HFFc6 (cell line): ENCODE results near the gene GOLIM4. TPM values are rescaled to one million over a fixed set of nuclear protein-coding genes. Genes with fewer than 3 reads are reported as not detected.

Source experiments
- DNase-seq: peaks from one replicate; pipeline ENCODE4 v3.0.0-alpha.2; 2018
- H3K27ac Mint-ChIP-seq: 2 replicates; pipeline ENCODE4 v1.8.0; 2020; ENCODE audit warnings: mild to moderate bottlenecking, mixed read lengths
- H3K27me3 Mint-ChIP-seq: 2 replicates; pipeline ENCODE4 v1.8.0; 2021; ENCODE audit warnings: mild to moderate bottlenecking, moderate library complexity, mixed read lengths; ENCODE audit not compliant: insufficient read depth
- H3K36me3 Mint-ChIP-seq: 2 replicates; pipeline ENCODE4 v1.8.0; 2021; ENCODE audit warnings: low read depth, mixed read lengths
- H3K4me1 Mint-ChIP-seq: 2 replicates; pipeline ENCODE4 v1.8.0; 2020; ENCODE audit warnings: low read depth, mixed read lengths
- H3K4me3 Mint-ChIP-seq: 2 replicates; pipeline ENCODE4 v1.8.0; 2020; ENCODE audit warnings: mild to moderate bottlenecking, moderate library complexity, mixed read lengths
- H3K9me3 Mint-ChIP-seq: 2 replicates; pipeline ENCODE4 v1.8.0; 2020; ENCODE audit warnings: mild to moderate bottlenecking, mixed read lengths
- CTCF ChIP-seq: fragments of 200-600 bp; sonication (generic); IDR thresholded peaks from 2 replicates; pipeline ENCODE4 v1.5.0; 2021; ENCODE audit warnings: antibody characterized with exemption, mild to moderate bottlenecking
- total RNA-seq, 6 experiments: library from RNA; stranded (reverse); fragmentation: NEBNext Ultra II Directional; extraction: Animal tissue kit (Norgen Biotek cat#: 25700); gene quantifications; 2 replicates in 1 of 6; 3 replicates in 5 of 6; pipeline ENCODE4 v1.2.3, GENCODE V29; 2021

Gene GOLIM4
- total RNA-seq, 6 experiments from 2014 or later: 99.8 to 141 (median 130) TPM

GRCh38 chr3:167992381-167992780 lies 103.3 kb downstream of the GOLIM4 start:
- H3K27ac Mint-ChIP-seq: no peak overlapping the region
- no peak for TF ChIP-seq CTCF
- no peak for DNase-seq
- no peaks in the 10 kb centered on the region for H3K36me3 Mint-ChIP-seq
- H3K27me3 Mint-ChIP-seq: no peaks in the 10 kb centered on the region; the same call in none of the 2 replicates
- H3K4me3 Mint-ChIP-seq: no peak overlapping the region
- no peaks in the 10 kb centered on the region for H3K9me3 Mint-ChIP-seq
- no peaks in the 10 kb centered on the region for H3K4me1 Mint-ChIP-seq

- H3K9me3 Mint-ChIP-seq: no peaks in the 10 kb centered on the region
- no peaks in the 10 kb centered on the region for H3K36me3 Mint-ChIP-seq
- no peaks in the 10 kb centered on the region; the same call in none of the 2 replicates for H3K27me3 Mint-ChIP-seq
- TF ChIP-seq CTCF: no peak
- H3K4me1 Mint-ChIP-seq: no peaks in the 10 kb centered on the region
- H3K4me3 Mint-ChIP-seq: no peak overlapping the region
- no peak for DNase-seq
- no peak overlapping the region for H3K27ac Mint-ChIP-seq
Observed at GRCh38 chr3:167991213-167991612, 104.5 kb downstream of the GOLIM4 start.

GRCh38 chr3:167989999-167990398 lies 105.7 kb downstream of the GOLIM4 start:
- no peaks in the 10 kb centered on the region for H3K36me3 Mint-ChIP-seq

GRCh38 chr3:167989066-167989465 lies 106.7 kb downstream of the GOLIM4 start:
- H3K36me3 Mint-ChIP-seq: no peaks in the 10 kb centered on the region
- H3K27me3 Mint-ChIP-seq: no peaks in the 10 kb centered on the region; the same call in none of the 2 replicates
- H3K4me1 Mint-ChIP-seq: no peaks in the 10 kb centered on the region
- TF ChIP-seq CTCF: no peak
- H3K27ac Mint-ChIP-seq: no peak overlapping the region
- no peaks in the 10 kb centered on the region for H3K9me3 Mint-ChIP-seq
- no peak for DNase-seq
- no peak overlapping the region for H3K4me3 Mint-ChIP-seq

More at GRCh38 chr3:167989999-167990398, 105.7 kb downstream of the GOLIM4 start:
- no peak for DNase-seq
- no peaks in the 10 kb centered on the region for H3K9me3 Mint-ChIP-seq
- H3K27ac Mint-ChIP-seq: no peak overlapping the region
- no peak for TF ChIP-seq CTCF
- H3K4me1 Mint-ChIP-seq: no peaks in the 10 kb centered on the region
- H3K27me3 Mint-ChIP-seq: no peaks in the 10 kb centered on the region; the same call in none of the 2 replicates
- no peak overlapping the region for H3K4me3 Mint-ChIP-seq

GRCh38 chr3:167983583-167983982 lies 112.1 kb downstream of the GOLIM4 start:
- Mint-ChIP-seq H3K36me3 (no peaks in the 10 kb centered on the region), H3K4me1 (no peaks in the 10 kb centered on the region), H3K27ac (no peak overlapping the region), H3K9me3 (no peaks in the 10 kb centered on the region), H3K4me3 (no peak overlapping the region), H3K27me3 (peaks cover 4% of the 10 kb centered on the region)
- no peak for TF ChIP-seq CTCF
- no peak for DNase-seq

GRCh38 chr3:167978486-167978885 lies 117.2 kb downstream of the GOLIM4 start:
- H3K4me3 Mint-ChIP-seq: no peak overlapping the region
- H3K27ac Mint-ChIP-seq: no peak overlapping the region
- H3K9me3 Mint-ChIP-seq: no peaks in the 10 kb centered on the region
- DNase-seq: no peak
- H3K4me1 Mint-ChIP-seq: no peaks in the 10 kb centered on the region
- peaks cover 2% of the 10 kb centered on the region for H3K27me3 Mint-ChIP-seq
- H3K36me3 Mint-ChIP-seq: no peaks in the 10 kb centered on the region
- TF ChIP-seq CTCF: no peak
